ENCODE measurements around the gene PRKN.

The PRKN gene

DNA sequence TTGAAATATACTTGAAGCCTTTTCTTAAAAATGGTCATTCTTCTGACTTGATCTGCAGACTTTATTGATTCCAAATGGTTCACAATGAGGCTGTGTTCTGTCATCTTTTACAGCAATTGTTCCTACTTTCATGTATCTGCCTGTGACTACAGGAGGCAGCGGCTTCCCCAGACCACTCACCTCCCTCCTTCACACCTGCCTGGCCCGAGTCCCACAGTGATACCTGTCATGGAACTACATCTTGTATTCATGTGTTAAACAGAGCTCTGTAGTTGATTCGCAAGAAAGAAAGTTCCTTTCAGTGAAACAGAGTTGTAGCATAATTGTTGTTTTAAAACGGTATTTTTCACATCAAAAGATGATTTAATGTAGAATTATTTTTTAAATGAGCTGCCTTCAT is 780.2 kb downstream of the PRKN start:
- no peak overlapping the region for H3K4me3 ChIP-seq (replicated peaks; ENCODE audit: insufficient read depth, low read length)
- peaks cover 2% of the 10 kb centered on the region for H3K27me3 ChIP-seq (ENCODE audit: insufficient read depth, poor library complexity, severe bottlenecking)
- TF ChIP-seq POLR2AphosphoS5 (IDR thresholded peaks at IDR 0.05; ENCODE audit: low read depth) (no peak), SPI1 (IDR thresholded peaks at IDR 0.05; ENCODE audit: borderline replicate concordance, low read depth) (no peak), GABPA (IDR thresholded peaks at IDR 0.05; ENCODE audit: low read depth) (no peak), REST (IDR thresholded peaks at IDR 0.05; ENCODE audit: insufficient replicate concordance, low read depth) (no peak)
- TF ChIP-seq, protein P1, sequence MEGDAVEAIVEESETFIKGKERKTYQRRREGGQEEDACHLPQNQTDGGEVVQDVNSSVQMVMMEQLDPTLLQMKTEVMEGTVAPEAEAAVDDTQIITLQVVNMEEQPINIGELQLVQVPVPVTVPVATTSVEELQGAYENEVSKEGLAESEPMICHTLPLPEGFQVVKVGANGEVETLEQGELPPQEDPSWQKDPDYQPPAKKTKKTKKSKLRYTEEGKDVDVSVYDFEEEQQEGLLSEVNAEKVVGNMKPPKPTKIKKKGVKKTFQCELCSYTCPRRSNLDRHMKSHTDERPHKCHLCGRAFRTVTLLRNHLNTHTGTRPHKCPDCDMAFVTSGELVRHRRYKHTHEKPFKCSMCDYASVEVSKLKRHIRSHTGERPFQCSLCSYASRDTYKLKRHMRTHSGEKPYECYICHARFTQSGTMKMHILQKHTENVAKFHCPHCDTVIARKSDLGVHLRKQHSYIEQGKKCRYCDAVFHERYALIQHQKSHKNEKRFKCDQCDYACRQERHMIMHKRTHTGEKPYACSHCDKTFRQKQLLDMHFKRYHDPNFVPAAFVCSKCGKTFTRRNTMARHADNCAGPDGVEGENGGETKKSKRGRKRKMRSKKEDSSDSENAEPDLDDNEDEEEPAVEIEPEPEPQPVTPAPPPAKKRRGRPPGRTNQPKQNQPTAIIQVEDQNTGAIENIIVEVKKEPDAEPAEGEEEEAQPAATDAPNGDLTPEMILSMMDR (IDR thresholded peaks at IDR 0.05; ENCODE audit: insufficient read depth, low read length), result no peak
- no peak overlapping the region for H3K27ac ChIP-seq (replicated peaks)
- no peak for DNase-seq (ENCODE audit: low read depth in 1 of 2, low spot score in 1 of 2)

GRCh38 chr6:161946461-161946860 is 781.1 kb downstream of the PRKN start:
- no peak overlapping the region for H3K4me3 ChIP-seq (replicated peaks; ENCODE audit: insufficient read depth, low read length)
- H3K27ac ChIP-seq (replicated peaks), result no peak overlapping the region
- H3K27me3 ChIP-seq (ENCODE audit: insufficient read depth, poor library complexity, severe bottlenecking), result peaks cover 2% of the 10 kb centered on the region
- no peak for DNase-seq (ENCODE audit: low read depth in 1 of 2, low spot score in 1 of 2)
- no peak for TF ChIP-seq REST (IDR thresholded peaks at IDR 0.05; ENCODE audit: insufficient replicate concordance, low read depth)
- no peak for TF ChIP-seq SPI1 (IDR thresholded peaks at IDR 0.05; ENCODE audit: borderline replicate concordance, low read depth)
- no peak for TF ChIP-seq GABPA (IDR thresholded peaks at IDR 0.05; ENCODE audit: low read depth)
- TF ChIP-seq, protein P1 (IDR thresholded peaks at IDR 0.05; ENCODE audit: insufficient read depth, low read length), result no peak
- no peak for TF ChIP-seq POLR2AphosphoS5 (IDR thresholded peaks at IDR 0.05; ENCODE audit: low read depth)

DNA sequence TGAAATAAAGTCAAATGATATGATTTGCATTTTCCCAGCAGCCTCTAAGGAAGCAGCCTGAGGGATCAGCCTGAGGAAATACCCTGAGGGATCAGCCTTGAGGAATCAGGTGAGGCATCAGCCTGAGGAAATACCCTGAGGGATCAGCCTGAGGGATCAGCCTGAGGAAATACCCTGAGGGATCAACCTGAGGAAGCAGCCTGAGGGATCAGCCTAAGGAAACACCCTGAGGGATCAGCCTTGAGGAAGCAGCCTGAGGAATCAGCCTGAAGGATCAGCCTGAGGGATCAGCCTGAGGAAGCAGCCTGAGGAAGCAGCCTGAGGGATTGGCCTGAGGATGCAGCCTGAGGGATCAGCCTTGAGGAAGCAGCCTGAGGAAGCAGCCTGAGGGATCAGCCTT is 784.0 kb downstream of the PRKN start:
- TF ChIP-seq SPI1 (IDR thresholded peaks at IDR 0.05; ENCODE audit: borderline replicate concordance, low read depth) (no peak), GABPA (IDR thresholded peaks at IDR 0.05; ENCODE audit: low read depth) (no peak), REST (IDR thresholded peaks at IDR 0.05; ENCODE audit: insufficient replicate concordance, low read depth) (no peak), POLR2AphosphoS5 (IDR thresholded peaks at IDR 0.05; ENCODE audit: low read depth) (no peak)
- TF ChIP-seq, protein P1 (IDR thresholded peaks at IDR 0.05; ENCODE audit: insufficient read depth, low read length), result no peak
- no peak for DNase-seq (ENCODE audit: low read depth in 1 of 2, low spot score in 1 of 2)
- Histone ChIP-seq H3K27me3 (ENCODE audit: insufficient read depth, poor library complexity, severe bottlenecking) (peaks cover 2% of the 10 kb centered on the region), H3K4me3 (replicated peaks; ENCODE audit: insufficient read depth, low read length) (no peak overlapping the region), H3K27ac (replicated peaks) (no peak overlapping the region)
